GM23338 (cell line): ENCODE measurements around the gene GDPD5. TPM values are rescaled to one million over a fixed set of nuclear protein-coding genes. Genes with fewer than 3 reads are reported as not detected.

Experiments used
- ATAC-seq: fragments of 200-7000 bp; cut with Tn5 transposase; 3 replicates; pipeline ENCODE4 v1.9.1; 2020
- DNase-seq: peaks from one replicate; pipeline ENCODE4 v3.0.0-alpha.2; 2015; ENCODE audit warnings: low spot score
- H2AFZ ChIP-seq: fragments of 200-600 bp; sonication (generic); 2 replicates; pipeline ENCODE4 v1.8.0; 2016; ENCODE audit warnings: antibody characterized with exemption, mild to moderate bottlenecking, moderate library complexity
- H3F3A ChIP-seq: fragments of 200-600 bp; sonication (generic); replicated peaks from 2 replicates; pipeline ENCODE4 v1.8.0; 2017; ENCODE audit warnings: antibody characterized with exemption, mixed run types, low read depth
- H3K27ac ChIP-seq: fragments of 200-600 bp; sonication (generic); 2 replicates; pipeline ENCODE4 v1.6.1; 2016; ENCODE audit warnings: low read depth
- H3K27me3 ChIP-seq: fragments of 200-600 bp; sonication (generic); 2 replicates; pipeline ENCODE4 v1.8.0; 2016; ENCODE audit warnings: mild to moderate bottlenecking, mixed run types, moderate library complexity; ENCODE audit not compliant: insufficient read depth
- H3K36me3 ChIP-seq: fragments of 200-600 bp; sonication (generic); 2 replicates; pipeline ENCODE4 v1.8.0; 2016; ENCODE audit warnings: mild to moderate bottlenecking; ENCODE audit not compliant: insufficient read depth
- H3K4me1 ChIP-seq: fragments of 200-600 bp; sonication (generic); 2 replicates; pipeline ENCODE4 v1.8.0; 2016; ENCODE audit warnings: mild to moderate bottlenecking, moderate library complexity; ENCODE audit not compliant: insufficient read depth
- H3K4me2 ChIP-seq: fragments of 200-600 bp; sonication (generic); 2 replicates; pipeline ENCODE4 v1.7.1; 2017; ENCODE audit warnings: mixed run types
- H3K4me3 ChIP-seq: fragments of 200-600 bp; sonication (generic); 2 replicates; pipeline ENCODE4 v1.6.1; 2016; ENCODE audit warnings: mixed run types
- H3K79me2 ChIP-seq: fragments of 200-600 bp; sonication (generic); replicated peaks from 2 replicates; pipeline ENCODE4 v1.8.0; 2017; ENCODE audit warnings: mild to moderate bottlenecking; ENCODE audit not compliant: insufficient read depth
- H3K9me2 ChIP-seq: fragments of 200-600 bp; sonication (generic); 2 replicates; pipeline ENCODE4 v1.8.0; 2017; ENCODE audit not compliant: insufficient read depth
- H4K20me1 ChIP-seq: fragments of 200-600 bp; sonication (generic); replicated peaks from 2 replicates; pipeline ENCODE4 v1.8.0; 2017; ENCODE audit warnings: mild to moderate bottlenecking; ENCODE audit not compliant: insufficient read depth
- H3K27ac Mint-ChIP-seq: 2 replicates; pipeline ENCODE4 v1.8.0; 2020; ENCODE audit warnings: inconsistent platforms, mild to moderate bottlenecking, moderate library complexity, mixed read lengths
- H3K27me3 Mint-ChIP-seq: 3 replicates; pipeline ENCODE4 v1.8.0; 2022; ENCODE audit warnings: low read depth, mild to moderate bottlenecking, moderate library complexity, mixed read lengths, inconsistent platforms; ENCODE audit not compliant: insufficient read depth, poor library complexity
- H3K36me3 Mint-ChIP-seq: 3 replicates; pipeline ENCODE4 v1.8.0; 2021; ENCODE audit warnings: low read depth, mild to moderate bottlenecking, inconsistent platforms, moderate library complexity, mixed read lengths
- H3K4me1 Mint-ChIP-seq: 3 replicates; pipeline ENCODE4 v1.8.0; 2020; ENCODE audit warnings: mild to moderate bottlenecking, inconsistent platforms, mixed read lengths
- H3K4me3 Mint-ChIP-seq: 3 replicates; pipeline ENCODE4 v1.8.0; 2021; ENCODE audit warnings: moderate library complexity, mild to moderate bottlenecking, inconsistent platforms, mixed read lengths
- H3K9me3 Mint-ChIP-seq: 3 replicates; pipeline ENCODE4 v1.8.0; 2020; ENCODE audit warnings: moderate library complexity, mild to moderate bottlenecking, inconsistent platforms, mixed read lengths
- CREB1 ChIP-seq: fragments of 250-450 bp; sonication (Bioruptor Pico); IDR thresholded peaks from 2 replicates; pipeline ENCODE4 v1.5.0; 2020; ENCODE audit warnings: low read depth, mild to moderate bottlenecking, moderate library complexity
- EZH2 ChIP-seq: fragments of 200-600 bp; sonication (generic); IDR thresholded peaks from one replicate; pipeline ENCODE4 v1.8.0; 2017; ENCODE audit warnings: antibody characterized with exemption, mild to moderate bottlenecking, low read depth; ENCODE audit not compliant: unreplicated experiment
- EZH2phosphoT487 ChIP-seq: fragments of 200-600 bp; sonication (generic); IDR thresholded peaks from one replicate; pipeline ENCODE4 v1.8.1; 2018; ENCODE audit warnings: antibody characterized with exemption; ENCODE audit not compliant: unreplicated experiment
- JUNB ChIP-seq: IDR thresholded peaks from one replicate; pipeline ENCODE4 v1.6.1; 2016; ENCODE audit warnings: antibody characterized with exemption; ENCODE audit not compliant: unreplicated experiment
- POLR2AphosphoS5 ChIP-seq: IDR thresholded peaks from 2 replicates; pipeline ENCODE4 v1.6.1; 2016; ENCODE audit warnings: antibody characterized with exemption, low read depth
- STAT1 ChIP-seq: IDR thresholded peaks from one replicate; pipeline ENCODE4 v1.6.1; 2016; ENCODE audit warnings: antibody characterized with exemption; ENCODE audit not compliant: unreplicated experiment
- ZNF114 ChIP-seq: fragments of 250-450 bp; sonication (Bioruptor Pico); IDR thresholded peaks from 2 replicates; pipeline ENCODE4 v1.5.0; 2020; ENCODE audit warnings: mild to moderate bottlenecking, moderate library complexity
- ZNF331 ChIP-seq: fragments of 250-450 bp; sonication (Bioruptor Pico); IDR thresholded peaks from 2 replicates; pipeline ENCODE4 v1.5.0; 2020; ENCODE audit warnings: low read depth, mild to moderate bottlenecking, moderate library complexity
- polyA plus RNA-seq: library from polyadenylated mRNA; unstranded; fragments of >200 nt; fragmentation: Nextera tagmentation; extraction: Ambion mirVana; gene quantifications from 2 replicates; pipeline ENCODE4 v1.2.1, GENCODE V29; 2016
- total RNA-seq: library from RNA; depleted of rRNA; stranded (reverse); fragments of >200 nt; shearing (Covaris generic); gene quantifications from 2 replicates; pipeline ENCODE4 v1.2.3, GENCODE V29; 2014
- TF ChIP-seq, protein P1 (sequence below), 2 experiments: fragments of 200-600 bp in 1 of 2; sonication (generic) in 1 of 2; conservative IDR thresholded peaks; 2 replicates each; pipeline versions ENCODE4 v1.5.1 to v1.6.1; 2016 to 2017; ENCODE audit warnings: antibody characterized with exemption in 2 of 2, low read depth in 2 of 2, mild to moderate bottlenecking in 2 of 2, moderate library complexity in 1 of 2
- TF ChIP-seq, protein P2 (sequence below): IDR thresholded peaks from one replicate; pipeline ENCODE4 v1.6.1; 2018; ENCODE audit warnings: antibody characterized with exemption; ENCODE audit not compliant: unreplicated experiment
- TF ChIP-seq, protein P3 (sequence below): IDR thresholded peaks from 2 replicates; pipeline ENCODE4 v1.6.1; 2016; ENCODE audit warnings: antibody characterized with exemption

Gene GDPD5
- total and polyA plus RNA-seq, 2 experiments from 2014 or later: 1.6 to 4.9 TPM

DNA sequence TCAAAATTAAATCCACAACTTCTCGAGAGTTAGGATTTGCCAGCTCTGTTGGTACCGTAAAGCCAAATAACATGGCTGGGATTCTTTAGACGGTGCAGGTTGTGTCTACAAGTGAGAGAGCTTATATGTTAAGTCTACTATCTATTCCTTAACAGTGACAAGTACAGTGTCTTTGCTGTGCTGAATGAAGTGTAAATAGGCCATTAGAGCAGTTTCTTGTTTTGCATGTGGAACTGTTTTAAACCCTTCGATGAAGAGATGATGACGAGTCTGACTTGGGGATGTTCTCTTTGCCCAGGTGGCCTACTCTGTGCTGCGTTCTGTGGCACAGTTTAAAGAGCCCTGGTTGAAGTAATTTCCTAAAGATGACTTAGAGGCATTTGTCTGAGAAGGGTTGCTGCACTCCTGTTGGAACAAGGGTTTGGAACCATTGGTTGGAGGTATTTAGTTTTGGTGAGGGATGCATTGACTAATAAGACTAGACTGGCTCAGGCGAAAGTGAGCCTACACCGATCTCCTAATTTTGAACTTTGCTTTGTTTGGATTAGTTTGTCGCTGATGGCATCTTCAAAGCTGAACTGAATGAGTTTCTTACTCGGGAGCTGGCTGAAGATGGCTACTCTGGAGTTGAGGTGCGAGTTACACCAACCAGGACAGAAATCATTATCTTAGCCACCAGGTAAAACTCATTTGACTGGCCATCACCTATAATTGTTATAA is 125.4 kb downstream of the GDPD5 start (continued):
- TF ChIP-seq, protein P1, sequence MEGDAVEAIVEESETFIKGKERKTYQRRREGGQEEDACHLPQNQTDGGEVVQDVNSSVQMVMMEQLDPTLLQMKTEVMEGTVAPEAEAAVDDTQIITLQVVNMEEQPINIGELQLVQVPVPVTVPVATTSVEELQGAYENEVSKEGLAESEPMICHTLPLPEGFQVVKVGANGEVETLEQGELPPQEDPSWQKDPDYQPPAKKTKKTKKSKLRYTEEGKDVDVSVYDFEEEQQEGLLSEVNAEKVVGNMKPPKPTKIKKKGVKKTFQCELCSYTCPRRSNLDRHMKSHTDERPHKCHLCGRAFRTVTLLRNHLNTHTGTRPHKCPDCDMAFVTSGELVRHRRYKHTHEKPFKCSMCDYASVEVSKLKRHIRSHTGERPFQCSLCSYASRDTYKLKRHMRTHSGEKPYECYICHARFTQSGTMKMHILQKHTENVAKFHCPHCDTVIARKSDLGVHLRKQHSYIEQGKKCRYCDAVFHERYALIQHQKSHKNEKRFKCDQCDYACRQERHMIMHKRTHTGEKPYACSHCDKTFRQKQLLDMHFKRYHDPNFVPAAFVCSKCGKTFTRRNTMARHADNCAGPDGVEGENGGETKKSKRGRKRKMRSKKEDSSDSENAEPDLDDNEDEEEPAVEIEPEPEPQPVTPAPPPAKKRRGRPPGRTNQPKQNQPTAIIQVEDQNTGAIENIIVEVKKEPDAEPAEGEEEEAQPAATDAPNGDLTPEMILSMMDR (conservative IDR thresholded peaks at IDR 0.05; ENCODE audit: low read depth in 2 of 2): no peak
- TF ChIP-seq STAT1 (no peak), CREB1 (CRISPR knock-in tag) (no peak), ZNF114 (CRISPR knock-in tag) (no peak), POLR2AphosphoS5 (no peak), ZNF331 (no peak)
- TF ChIP-seq, protein P2, sequence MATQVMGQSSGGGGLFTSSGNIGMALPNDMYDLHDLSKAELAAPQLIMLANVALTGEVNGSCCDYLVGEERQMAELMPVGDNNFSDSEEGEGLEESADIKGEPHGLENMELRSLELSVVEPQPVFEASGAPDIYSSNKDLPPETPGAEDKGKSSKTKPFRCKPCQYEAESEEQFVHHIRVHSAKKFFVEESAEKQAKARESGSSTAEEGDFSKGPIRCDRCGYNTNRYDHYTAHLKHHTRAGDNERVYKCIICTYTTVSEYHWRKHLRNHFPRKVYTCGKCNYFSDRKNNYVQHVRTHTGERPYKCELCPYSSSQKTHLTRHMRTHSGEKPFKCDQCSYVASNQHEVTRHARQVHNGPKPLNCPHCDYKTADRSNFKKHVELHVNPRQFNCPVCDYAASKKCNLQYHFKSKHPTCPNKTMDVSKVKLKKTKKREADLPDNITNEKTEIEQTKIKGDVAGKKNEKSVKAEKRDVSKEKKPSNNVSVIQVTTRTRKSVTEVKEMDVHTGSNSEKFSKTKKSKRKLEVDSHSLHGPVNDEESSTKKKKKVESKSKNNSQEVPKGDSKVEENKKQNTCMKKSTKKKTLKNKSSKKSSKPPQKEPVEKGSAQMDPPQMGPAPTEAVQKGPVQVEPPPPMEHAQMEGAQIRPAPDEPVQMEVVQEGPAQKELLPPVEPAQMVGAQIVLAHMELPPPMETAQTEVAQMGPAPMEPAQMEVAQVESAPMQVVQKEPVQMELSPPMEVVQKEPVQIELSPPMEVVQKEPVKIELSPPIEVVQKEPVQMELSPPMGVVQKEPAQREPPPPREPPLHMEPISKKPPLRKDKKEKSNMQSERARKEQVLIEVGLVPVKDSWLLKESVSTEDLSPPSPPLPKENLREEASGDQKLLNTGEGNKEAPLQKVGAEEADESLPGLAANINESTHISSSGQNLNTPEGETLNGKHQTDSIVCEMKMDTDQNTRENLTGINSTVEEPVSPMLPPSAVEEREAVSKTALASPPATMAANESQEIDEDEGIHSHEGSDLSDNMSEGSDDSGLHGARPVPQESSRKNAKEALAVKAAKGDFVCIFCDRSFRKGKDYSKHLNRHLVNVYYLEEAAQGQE: no peak

DNA sequence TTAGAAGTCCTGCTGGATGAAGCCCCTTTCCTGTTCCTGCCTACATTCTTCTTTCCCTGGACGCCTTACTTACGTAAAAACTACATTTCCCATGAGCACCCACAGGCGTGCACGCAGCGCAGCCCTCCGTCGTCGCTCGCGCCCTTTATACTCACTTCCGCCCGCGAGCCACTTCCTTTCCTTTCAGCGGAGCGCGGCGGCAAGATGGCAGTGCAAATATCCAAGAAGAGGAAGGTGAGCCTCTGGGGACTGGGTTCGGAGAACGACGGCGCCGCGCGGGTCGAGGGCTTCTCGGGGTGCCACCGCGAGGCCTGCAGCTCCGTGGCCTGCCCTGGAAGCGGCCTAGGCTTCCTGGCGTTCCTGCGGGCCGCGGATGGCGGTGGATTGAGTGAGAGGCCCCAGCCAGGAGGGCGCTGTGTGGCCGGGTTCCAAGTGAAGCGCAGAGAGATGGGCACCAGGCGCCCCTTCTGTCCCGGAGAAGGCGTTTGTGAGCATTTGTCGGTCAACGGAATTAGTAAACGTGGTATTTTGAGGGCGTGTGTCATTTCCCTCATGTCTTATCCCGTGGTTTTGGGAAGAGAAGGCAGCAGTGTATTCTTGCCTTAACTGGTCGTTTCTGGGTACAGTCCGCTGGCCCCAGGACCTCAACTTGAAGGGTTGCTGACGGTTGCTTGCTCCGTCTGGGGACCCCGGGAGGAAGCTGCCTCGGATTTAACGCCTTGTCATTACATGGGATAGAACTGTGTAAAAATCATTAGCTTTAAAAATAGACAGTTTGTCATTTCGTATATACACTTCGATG is 126.2 kb downstream of the GDPD5 start, which contains the start of gene RPS3:
Gene RPS3, plus strand, starts transcription at position 175 of the 802 bp plus-strand sequence. Its CDS starts 30 bp downstream, at position 205.
- no peaks in the 10 kb centered on the region for H3K27me3 ChIP-seq
- H3K4me3 ChIP-seq: peak within 1 kb of the TSS; percentile 88
- H3K4me2 ChIP-seq: peak within 1 kb of the TSS; percentile 93
- H3K27me3 Mint-ChIP-seq: peaks cover 8% of the 10 kb centered on the region
- H3K27ac Mint-ChIP-seq: peak within 1 kb of the TSS; percentile 99
- peak within 1 kb of the TSS; percentile 61; the same call in 1 of the 2 replicates for H2AFZ ChIP-seq
- H3K9me2 ChIP-seq: no peaks in the 10 kb centered on the region
- H3K4me1 Mint-ChIP-seq: peaks cover 40% of the 10 kb centered on the region
- peak within 1 kb of the TSS; percentile 75 for H3K27ac ChIP-seq
- DNase-seq (peak; percentile 97), ATAC-seq (peak; percentile 89)
- peaks cover 54% of the 10 kb centered on the region for H3K36me3 Mint-ChIP-seq
- peaks cover 29% of the 10 kb centered on the region for H3K4me1 ChIP-seq
- peaks cover 38% of the 10 kb centered on the region for H4K20me1 ChIP-seq
- H3K4me3 Mint-ChIP-seq: peak within 1 kb of the TSS; percentile 98
- peaks cover 40% of the 10 kb centered on the region for H3K36me3 ChIP-seq
- no peaks in the 10 kb centered on the region; the same call in 1 of the 3 replicates for H3K9me3 Mint-ChIP-seq
- H3F3A ChIP-seq: peaks cover 36% of the 10 kb centered on the region
- H3K79me2 ChIP-seq: peaks cover 52% of the 10 kb centered on the region
- TF ChIP-seq EZH2phosphoT487 (no peak), CREB1 (CRISPR knock-in tag) (peak; percentile 92), ZNF331 (no peak), JUNB (no peak), STAT1 (no peak), POLR2AphosphoS5 (peak; percentile 99), ZNF114 (CRISPR knock-in tag) (no peak), EZH2 (no peak)
- TF ChIP-seq, protein P1 (conservative IDR thresholded peaks at IDR 0.05; ENCODE audit: low read depth in 2 of 2): peak; percentile 17 to 19; a peak in 3 of 4 replicates
- TF ChIP-seq, protein P3, sequence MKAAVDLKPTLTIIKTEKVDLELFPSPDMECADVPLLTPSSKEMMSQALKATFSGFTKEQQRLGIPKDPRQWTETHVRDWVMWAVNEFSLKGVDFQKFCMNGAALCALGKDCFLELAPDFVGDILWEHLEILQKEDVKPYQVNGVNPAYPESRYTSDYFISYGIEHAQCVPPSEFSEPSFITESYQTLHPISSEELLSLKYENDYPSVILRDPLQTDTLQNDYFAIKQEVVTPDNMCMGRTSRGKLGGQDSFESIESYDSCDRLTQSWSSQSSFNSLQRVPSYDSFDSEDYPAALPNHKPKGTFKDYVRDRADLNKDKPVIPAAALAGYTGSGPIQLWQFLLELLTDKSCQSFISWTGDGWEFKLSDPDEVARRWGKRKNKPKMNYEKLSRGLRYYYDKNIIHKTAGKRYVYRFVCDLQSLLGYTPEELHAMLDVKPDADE: peak; percentile 98
- TF ChIP-seq, protein P2: no peak
